ENCODE data around the gene EIF4A2. TPM values are rescaled to one million over a fixed set of nuclear protein-coding genes. Genes with fewer than 3 reads are reported as not detected.

EIF4A2 gene
- total and polyA plus RNA-seq, 10 of the 15 experiments (the other 5 are each of a cell fraction or from before 2014, with no cell fraction given): 154 to 680 (median 259) TPM

DNA sequence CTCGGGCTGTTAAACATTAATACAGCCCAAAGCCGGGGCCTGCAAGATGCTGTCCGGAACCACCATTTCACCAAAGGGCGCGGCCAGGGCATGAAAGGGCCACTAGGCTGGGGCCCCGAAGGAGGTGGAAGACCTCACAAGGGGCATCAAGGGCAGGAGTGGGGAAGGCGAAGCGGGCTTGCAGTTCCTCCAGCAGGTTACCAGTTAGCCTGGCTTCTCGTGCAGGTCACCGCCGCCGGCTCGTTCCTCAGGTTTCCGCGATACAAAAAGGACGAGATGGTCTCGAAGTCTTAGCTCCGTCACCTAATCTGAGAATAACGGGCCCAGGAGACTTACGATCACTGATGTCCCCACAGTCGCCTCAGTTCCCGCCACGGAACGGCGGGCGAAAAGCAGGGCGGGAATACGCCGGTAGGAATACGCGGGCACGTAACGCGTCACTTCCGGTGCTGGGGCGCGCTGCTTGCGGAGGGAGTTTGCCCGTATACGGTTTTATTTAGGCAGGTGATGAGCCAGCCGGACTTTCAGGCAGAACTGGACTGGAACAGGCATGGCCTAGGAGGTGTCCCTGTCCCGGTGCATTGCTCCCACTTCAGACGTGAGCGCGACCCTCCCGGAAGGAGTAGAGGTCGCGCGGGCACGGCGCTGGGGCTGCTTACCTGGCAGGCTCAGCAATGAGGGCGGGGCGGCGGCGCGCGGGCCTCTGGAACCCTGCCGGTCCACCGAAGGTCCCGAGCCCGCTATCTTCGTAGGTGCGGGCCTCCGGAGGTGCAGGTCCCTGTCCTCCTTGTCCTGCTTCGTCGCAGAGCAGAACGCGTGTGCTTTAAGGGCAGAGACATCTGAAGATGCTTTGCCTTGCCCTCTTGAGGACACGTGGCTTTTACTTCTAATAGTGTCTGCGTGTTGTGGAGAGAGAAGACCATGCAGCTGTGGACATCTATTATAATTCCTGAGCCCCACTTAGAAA lies 23.0 kb downstream of the EIF4A2 start, which contains the start of gene RFC4:
RFC4 (minus strand) TSS at position 394 of the 967 bp plus-strand sequence. CDS start 1,769 bp downstream, outside the sequence.
- Histone ChIP-seq H4K20me1 (ENCODE audit: control insufficient read depth, insufficient read depth) (no peaks in the 10 kb centered on the region), H3K4me2 (ENCODE audit: control insufficient read depth, insufficient read depth) (peak within 1 kb of the TSS; percentile 91), H3K4me1 (ENCODE audit: control insufficient read depth, insufficient read depth, low read length) (peaks cover 14% of the 10 kb centered on the region), H3K9ac (ENCODE audit: control insufficient read depth, insufficient read depth, low read length) (peak within 1 kb of the TSS; percentile 93), H3K79me2 (ENCODE audit: control insufficient read depth, insufficient read depth, low read length) (peaks cover 29% of the 10 kb centered on the region), H3K9me3 (replicated peaks; ENCODE audit: control insufficient read depth, insufficient read depth, low read length) (no peaks in the 10 kb centered on the region), H3K4me3 (peak within 1 kb of the TSS; percentile 78), H2AFZ (ENCODE audit: control insufficient read depth, low read depth, low read length) (peak within 1 kb of the TSS; percentile 88), H3K36me3 (ENCODE audit: control insufficient read depth in 2 of 2, insufficient read depth in 2 of 2, low read length in 1 of 2) (no peaks in the 10 kb centered on the region; a peak in 1 of 4 replicates), H3K27ac (ENCODE audit: control insufficient read depth, insufficient read depth) (peak within 1 kb of the TSS; percentile 74), H3K27me3 (replicated peaks in 1 of 2; ENCODE audit: control insufficient read depth in 2 of 2, insufficient read depth in 2 of 2, low read length in 1 of 2) (no peaks in the 10 kb centered on the region)
- intact Hi-C loops (cut with micrococcal nuclease; ENCODE audit: unreplicated experiment) (loop anchor here (1.0 kb wide), 1 partner anchor 23 kb away; the partner anchor contains the start of gene EIF4A2), in situ Hi-C loops (cut with MboI) (no loop called here)
- ChIA-PET SMC1A (ENCODE audit: uncharacterized antibody, unreplicated experiment) (interaction anchor here (0.6 to 3.8 kb wide), 9 partner anchors 15 to 704 kb away, joined by 3 to 17 read pairs (median 4); partner anchors contain the start of genes DNAJB11 and EIF4A2), CTCF (interaction anchor here (0.6 to 2.1 kb wide), 6 partner anchors 15 to 359 kb away, joined by 3 to 7 read pairs (median 4); no protein-coding TSS in a partner anchor), POLR2A (interaction anchor here (1.0 to 2.6 kb wide), 6 partner anchors 17 to 236 kb away, joined by 3 to 24 read pairs (median 4); partner anchors contain the start of genes DNAJB11 and EIF4A2), RAD21 (ENCODE audit: unreplicated experiment) (interaction anchor here (1.2 to 1.6 kb wide), 2 partner anchors 22 kb away, joined by 3 read pairs; no protein-coding TSS in a partner anchor)
- DNase-seq (ENCODE audit: low read depth, low spot score) (no peak), FAIRE-seq (peak; percentile 93), ATAC-seq (peak; percentile 91)
- BruUV-seq (replicated peaks): TSS peak; percentile 98
- 2% methylated on average over 70 of the region's 70 CpGs for WGBS (ENCODE audit: insufficient coverage, insufficient replicate concordance, low lambda C conversion rate, missing lambda C conversion rate)
- TF ChIP-seq NR2C2 (IDR thresholded peaks at IDR 0.05; ENCODE audit: borderline replicate concordance, control insufficient read depth, insufficient read length, low read depth) (no peak), HCFC1 (IDR thresholded peaks at IDR 0.05; ENCODE audit: low read length) (peak; percentile 50), MEF2A (IDR thresholded peaks at IDR 0.05; ENCODE audit: insufficient read depth, low read depth, low read length) (no peak), RFX5 (IDR thresholded peaks at IDR 0.05; ENCODE audit: low read depth, low read length) (no peak), POLR2AphosphoS5 (IDR thresholded peaks at IDR 0.05; ENCODE audit: low read length) (peak; percentile 87), GABPA (IDR thresholded peaks at IDR 0.05; ENCODE audit: low read depth) (peak; percentile 87), POU2F2 (IDR thresholded peaks at IDR 0.05; ENCODE audit: borderline replicate concordance, low read depth, low read length) (peak; percentile 81)
- TF ChIP-seq, protein P1, sequence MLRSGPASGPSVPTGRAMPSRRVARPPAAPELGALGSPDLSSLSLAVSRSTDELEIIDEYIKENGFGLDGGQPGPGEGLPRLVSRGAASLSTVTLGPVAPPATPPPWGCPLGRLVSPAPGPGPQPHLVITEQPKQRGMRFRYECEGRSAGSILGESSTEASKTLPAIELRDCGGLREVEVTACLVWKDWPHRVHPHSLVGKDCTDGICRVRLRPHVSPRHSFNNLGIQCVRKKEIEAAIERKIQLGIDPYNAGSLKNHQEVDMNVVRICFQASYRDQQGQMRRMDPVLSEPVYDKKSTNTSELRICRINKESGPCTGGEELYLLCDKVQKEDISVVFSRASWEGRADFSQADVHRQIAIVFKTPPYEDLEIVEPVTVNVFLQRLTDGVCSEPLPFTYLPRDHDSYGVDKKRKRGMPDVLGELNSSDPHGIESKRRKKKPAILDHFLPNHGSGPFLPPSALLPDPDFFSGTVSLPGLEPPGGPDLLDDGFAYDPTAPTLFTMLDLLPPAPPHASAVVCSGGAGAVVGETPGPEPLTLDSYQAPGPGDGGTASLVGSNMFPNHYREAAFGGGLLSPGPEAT (IDR thresholded peaks at IDR 0.05; ENCODE audit: low read depth): peak; percentile 86; the same call in 1 of the 2 replicates
- TF ChIP-seq, protein P2, sequence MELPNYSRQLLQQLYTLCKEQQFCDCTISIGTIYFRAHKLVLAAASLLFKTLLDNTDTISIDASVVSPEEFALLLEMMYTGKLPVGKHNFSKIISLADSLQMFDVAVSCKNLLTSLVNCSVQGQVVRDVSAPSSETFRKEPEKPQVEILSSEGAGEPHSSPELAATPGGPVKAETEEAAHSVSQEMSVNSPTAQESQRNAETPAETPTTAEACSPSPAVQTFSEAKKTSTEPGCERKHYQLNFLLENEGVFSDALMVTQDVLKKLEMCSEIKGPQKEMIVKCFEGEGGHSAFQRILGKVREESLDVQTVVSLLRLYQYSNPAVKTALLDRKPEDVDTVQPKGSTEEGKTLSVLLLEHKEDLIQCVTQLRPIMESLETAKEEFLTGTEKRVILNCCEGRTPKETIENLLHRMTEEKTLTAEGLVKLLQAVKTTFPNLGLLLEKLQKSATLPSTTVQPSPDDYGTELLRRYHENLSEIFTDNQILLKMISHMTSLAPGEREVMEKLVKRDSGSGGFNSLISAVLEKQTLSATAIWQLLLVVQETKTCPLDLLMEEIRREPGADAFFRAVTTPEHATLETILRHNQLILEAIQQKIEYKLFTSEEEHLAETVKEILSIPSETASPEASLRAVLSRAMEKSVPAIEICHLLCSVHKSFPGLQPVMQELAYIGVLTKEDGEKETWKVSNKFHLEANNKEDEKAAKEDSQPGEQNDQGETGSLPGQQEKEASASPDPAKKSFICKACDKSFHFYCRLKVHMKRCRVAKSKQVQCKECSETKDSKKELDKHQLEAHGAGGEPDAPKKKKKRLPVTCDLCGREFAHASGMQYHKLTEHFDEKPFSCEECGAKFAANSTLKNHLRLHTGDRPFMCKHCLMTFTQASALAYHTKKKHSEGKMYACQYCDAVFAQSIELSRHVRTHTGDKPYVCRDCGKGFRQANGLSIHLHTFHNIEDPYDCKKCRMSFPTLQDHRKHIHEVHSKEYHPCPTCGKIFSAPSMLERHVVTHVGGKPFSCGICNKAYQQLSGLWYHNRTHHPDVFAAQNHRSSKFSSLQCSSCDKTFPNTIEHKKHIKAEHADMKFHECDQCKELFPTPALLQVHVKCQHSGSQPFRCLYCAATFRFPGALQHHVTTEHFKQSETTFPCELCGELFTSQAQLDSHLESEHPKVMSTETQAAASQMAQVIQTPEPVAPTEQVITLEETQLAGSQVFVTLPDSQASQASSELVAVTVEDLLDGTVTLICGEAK (IDR thresholded peaks at IDR 0.05; ENCODE audit: borderline replicate concordance): peak; percentile 93
- TF ChIP-seq, protein P3, sequence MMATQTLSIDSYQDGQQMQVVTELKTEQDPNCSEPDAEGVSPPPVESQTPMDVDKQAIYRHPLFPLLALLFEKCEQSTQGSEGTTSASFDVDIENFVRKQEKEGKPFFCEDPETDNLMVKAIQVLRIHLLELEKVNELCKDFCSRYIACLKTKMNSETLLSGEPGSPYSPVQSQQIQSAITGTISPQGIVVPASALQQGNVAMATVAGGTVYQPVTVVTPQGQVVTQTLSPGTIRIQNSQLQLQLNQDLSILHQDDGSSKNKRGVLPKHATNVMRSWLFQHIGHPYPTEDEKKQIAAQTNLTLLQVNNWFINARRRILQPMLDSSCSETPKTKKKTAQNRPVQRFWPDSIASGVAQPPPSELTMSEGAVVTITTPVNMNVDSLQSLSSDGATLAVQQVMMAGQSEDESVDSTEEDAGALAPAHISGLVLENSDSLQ (IDR thresholded peaks at IDR 0.05): peak; percentile 8; the same call in 1 of the 2 replicates
- TF ChIP-seq, protein P4, sequence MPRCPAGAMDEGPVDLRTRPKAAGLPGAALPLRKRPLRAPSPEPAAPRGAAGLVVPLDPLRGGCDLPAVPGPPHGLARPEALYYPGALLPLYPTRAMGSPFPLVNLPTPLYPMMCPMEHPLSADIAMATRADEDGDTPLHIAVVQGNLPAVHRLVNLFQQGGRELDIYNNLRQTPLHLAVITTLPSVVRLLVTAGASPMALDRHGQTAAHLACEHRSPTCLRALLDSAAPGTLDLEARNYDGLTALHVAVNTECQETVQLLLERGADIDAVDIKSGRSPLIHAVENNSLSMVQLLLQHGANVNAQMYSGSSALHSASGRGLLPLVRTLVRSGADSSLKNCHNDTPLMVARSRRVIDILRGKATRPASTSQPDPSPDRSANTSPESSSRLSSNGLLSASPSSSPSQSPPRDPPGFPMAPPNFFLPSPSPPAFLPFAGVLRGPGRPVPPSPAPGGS (IDR thresholded peaks at IDR 0.05; ENCODE audit: borderline replicate concordance, insufficient read depth, low read depth, low read length, poor library complexity, severe bottlenecking): no peak

Data from GM12878 (cell line).